IPS DF 4.7 (cell line): ENCODE results near the gene KIF18B.

ENCODE experiments used
- DNase-seq: peaks from one replicate; pipeline ENCODE4 v3.0.0-alpha.2; 2013; ENCODE audit warnings: low spot score; ENCODE audit errors: extremely low read depth

KIF18B gene

DNA sequence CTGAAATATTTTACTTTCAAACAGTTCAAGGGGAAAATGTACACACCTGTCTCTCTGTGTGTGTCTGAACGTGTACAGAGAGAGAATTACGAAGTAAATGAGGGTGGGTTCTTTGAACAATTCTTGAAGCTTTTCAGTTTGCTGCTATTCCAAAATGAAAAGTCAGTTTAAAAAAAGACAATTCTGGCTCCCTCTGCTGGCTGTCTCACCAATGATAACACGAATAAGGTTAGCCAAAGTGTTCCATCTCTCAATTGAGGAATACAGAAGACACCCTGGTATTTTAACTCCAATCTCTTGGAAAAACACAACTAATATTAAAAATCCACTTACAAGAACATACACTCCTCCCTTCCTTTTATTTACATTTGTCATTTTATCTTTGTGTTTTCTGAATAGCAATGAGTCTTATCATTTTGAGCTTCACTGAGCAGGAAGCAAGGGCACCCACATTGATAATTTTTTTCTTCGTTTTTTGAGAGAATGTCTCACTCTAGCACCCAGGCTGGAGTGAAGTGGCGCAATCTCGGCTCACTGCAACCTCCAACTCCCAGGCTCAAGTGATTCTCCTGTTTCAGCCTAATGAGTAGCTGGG lies 68.8 kb downstream of the KIF18B start:
- DNase-seq, result no peak

DNA sequence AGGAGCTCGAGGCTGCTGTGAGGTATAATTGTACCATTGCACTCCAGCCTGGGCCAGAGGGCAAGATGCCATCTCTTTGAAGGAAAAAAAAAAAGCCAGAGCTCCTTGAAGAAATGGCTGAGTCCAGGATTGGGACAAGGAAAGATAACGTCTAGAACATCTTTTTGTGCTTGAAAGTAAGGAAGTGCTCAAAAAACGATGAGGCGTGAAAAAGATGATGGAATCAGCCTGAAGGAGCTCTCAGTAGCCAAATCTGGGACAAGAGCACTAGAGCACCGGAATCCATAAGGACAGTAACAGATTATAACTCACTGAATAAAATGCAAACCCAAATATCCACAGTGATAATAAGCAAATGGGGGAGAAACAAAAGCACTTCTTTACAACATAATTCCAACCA lies 70.5 kb downstream of the KIF18B start:
- no peak for DNase-seq

- no peak for DNase-seq
These were observed 71.8 kb downstream of the KIF18B start for GRCh38 chr17:44875761-44876160.
